ENCODE results near the gene MCU. TPM values are rescaled to one million over a fixed set of nuclear protein-coding genes. Genes with fewer than 3 reads are reported as not detected.
A peak's percentile ranks its signal among the peaks of the same experiment; 100 is the strongest.

The MCU gene
- total and polyA plus RNA-seq, 2 of the 4 experiments (the other 2 are of a cell fraction): 36.2 to 36.7 TPM

DNA sequence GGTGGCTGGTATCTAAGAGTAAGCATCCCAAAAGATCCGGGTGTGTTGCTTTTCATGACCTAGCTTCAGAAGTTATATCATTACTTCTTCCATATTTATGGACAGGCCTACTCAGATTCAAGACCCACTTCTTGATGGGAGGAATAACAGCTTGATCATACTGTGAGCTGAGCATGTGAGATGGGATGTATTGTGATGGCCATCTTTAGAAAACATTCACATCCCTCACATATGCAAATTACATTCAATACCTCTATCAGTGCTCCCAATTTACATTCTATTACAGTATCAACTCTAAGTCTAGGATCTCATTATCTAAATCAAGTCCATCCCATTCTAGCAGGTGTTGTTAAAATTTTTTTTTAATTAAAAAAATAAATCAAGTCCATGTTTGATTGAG lies 101.8 kb downstream of the MCU start:
- H3K27me3 ChIP-seq (ENCODE audit: control insufficient read depth, insufficient read depth, low read length): no peaks in the 10 kb centered on the region
- peaks cover 4% of the 10 kb centered on the region; the same call in 1 of the 2 replicates for H3K4me1 ChIP-seq (ENCODE audit: control insufficient read depth, insufficient read depth, low read length)
- H4K91ac ChIP-seq (ENCODE audit: insufficient read depth, low read depth, low read length): no peak overlapping the region
- no CpG with 5 or more reads among the region's 1 CpG for WGBS, 2 experiments (ENCODE audit: extremely low coverage in 2 of 2, insufficient read length in 1 of 2)
- H3K18ac ChIP-seq (ENCODE audit: low read depth, low read length): no peak overlapping the region; the same call in 1 of the 2 replicates
- H2AK9ac ChIP-seq (replicated peaks; ENCODE audit: low read depth, low read length, poor library complexity): no peak overlapping the region
- peaks cover 21 to 51% of the 10 kb centered on the region in 2 experiments for H3K79me1 ChIP-seq (ENCODE audit: low read depth in 1 of 2, low read length in 2 of 2)
- ChIA-PET POLR2A (ENCODE audit: unreplicated experiment) (no interaction called here), CTCF (no interaction called here)
- no peak overlapping the region for H3K9ac ChIP-seq (ENCODE audit: low read depth, low read length)
- DNase-seq (no peak), ATAC-seq (ENCODE audit: low read depth) (no peak)
- H3K27ac ChIP-seq (ENCODE audit: insufficient read depth, low read length): no peak overlapping the region
- peak overlapping the region in 1 of 2 experiments; percentile 29; a peak in 1 of 4 replicates for H4K8ac ChIP-seq (ENCODE audit: low read depth in 2 of 2, low read length in 2 of 2)
- no peak overlapping the region for H3K56ac ChIP-seq (ENCODE audit: extremely low read depth, insufficient read depth, low read length)
- dilution Hi-C loops (cut with HindIII; ENCODE audit: low sequenced_read_pairs, unreplicated experiment): no loop called here
- in situ Hi-C loops (cut with MboI; ENCODE audit: low sequenced_read_pairs): no loop called here
- H2BK120ac ChIP-seq (ENCODE audit: low read depth, low read length): no peak overlapping the region
- no peaks in the 10 kb centered on the region; the same call in 1 of the 2 replicates for H3K9me1 ChIP-seq (ENCODE audit: insufficient read depth, low read length)
- H4K5ac ChIP-seq (ENCODE audit: low read depth, low read length): no peak overlapping the region
- no peak overlapping the region for H2BK5ac ChIP-seq (ENCODE audit: low read depth, low read length, poor library complexity, severe bottlenecking)
- TF ChIP-seq SMC3 (IDR thresholded peaks at IDR 0.05; ENCODE audit: low read depth, low read length) (no peak), MXI1 (IDR thresholded peaks at IDR 0.05; ENCODE audit: borderline replicate concordance, low read depth, low read length) (no peak), NFE2L2 (IDR thresholded peaks at IDR 0.05; ENCODE audit: low read depth, low read length) (no peak)
- peak overlapping the region; percentile 11; the same call in 1 of the 2 replicates for H2AK5ac ChIP-seq (ENCODE audit: low read depth, low read length)
- no peak overlapping the region for H3K4me2 ChIP-seq (ENCODE audit: low read depth, low read length)
- H2AFZ ChIP-seq (replicated peaks; ENCODE audit: low read length, poor library complexity): no peak overlapping the region
- no peak overlapping the region for H2BK15ac ChIP-seq (ENCODE audit: low read depth, low read length)
- H2BK20ac ChIP-seq (ENCODE audit: low read depth, low read length): 0 out of 2 replicates have a peak overlapping the region, but pooled peaks have one; percentile 16
- H3K4me3 ChIP-seq (ENCODE audit: insufficient read depth, low read depth, low read length): no peak overlapping the region
- H3K14ac ChIP-seq (replicated peaks; ENCODE audit: low read depth, low read length): no peak overlapping the region
- H4K20me1 ChIP-seq (ENCODE audit: insufficient read depth, low read length): peaks cover 3% of the 10 kb centered on the region; the same call in 1 of the 2 replicates
- H3K36me3 ChIP-seq (ENCODE audit: control insufficient read depth, insufficient read depth, low read length): peaks cover 3% of the 10 kb centered on the region; the same call in 1 of the 2 replicates
- no peak overlapping the region for H3K23ac ChIP-seq (ENCODE audit: low read depth, low read length)
- no peaks in the 10 kb centered on the region for H3K9me3 ChIP-seq (ENCODE audit: control insufficient read depth, insufficient read depth, low read length)
- no TSS peak for BruUV-seq (replicated peaks)
- intact Hi-C loops (cut with micrococcal nuclease): no loop called here
- H3K4ac ChIP-seq (ENCODE audit: low read depth, low read length): no peak overlapping the region; the same call in 1 of the 2 replicates

All from IMR-90 (cell line).